Testis (tissue), 2 donors: Measurements from ENCODE around the gene MYH9.

Source experiments
- CTCF ChIP-seq, 3 experiments: fragments of 450-650 bp in 2 of 3; fragments of 200-600 bp in 1 of 3; sonication (generic) in 1 of 3; IDR thresholded peaks; one replicate each; pipeline ENCODE4 v1.5.1; 2016 to 2019; ENCODE audit warnings: antibody characterized with exemption in 3 of 3, mild to moderate bottlenecking in 2 of 3, moderate library complexity in 1 of 3
- POLR2A ChIP-seq: fragments of 450-650 bp; IDR thresholded peaks from one replicate; pipeline ENCODE4 v1.6.1; 2017; ENCODE audit warnings: antibody characterized with exemption, mild to moderate bottlenecking, moderate library complexity

- no peak for TF ChIP-seq CTCF (IDR thresholded peaks at IDR 0.05)
- TF ChIP-seq POLR2A: no peak
Measured at GRCh38 chr22:36424901-36425579, 37.3 kb upstream of the MYH9 start.
